ENCODE results near the gene SLC26A4. TPM values are rescaled to one million over a fixed set of nuclear protein-coding genes. Genes with fewer than 3 reads are reported as not detected.
"Not testable (repeated sequence)": the region's sequence is repeated elsewhere in the genome, so short reads cannot be mapped to it uniquely, and the experiment has no call there.

The SLC26A4 gene
- polyA plus RNA-seq (ENCODE audit: insufficient read length in 4 of 4), result 1 to 10 TPM; 2.6 to 7.9 (median 3.4) TPM

DNA sequence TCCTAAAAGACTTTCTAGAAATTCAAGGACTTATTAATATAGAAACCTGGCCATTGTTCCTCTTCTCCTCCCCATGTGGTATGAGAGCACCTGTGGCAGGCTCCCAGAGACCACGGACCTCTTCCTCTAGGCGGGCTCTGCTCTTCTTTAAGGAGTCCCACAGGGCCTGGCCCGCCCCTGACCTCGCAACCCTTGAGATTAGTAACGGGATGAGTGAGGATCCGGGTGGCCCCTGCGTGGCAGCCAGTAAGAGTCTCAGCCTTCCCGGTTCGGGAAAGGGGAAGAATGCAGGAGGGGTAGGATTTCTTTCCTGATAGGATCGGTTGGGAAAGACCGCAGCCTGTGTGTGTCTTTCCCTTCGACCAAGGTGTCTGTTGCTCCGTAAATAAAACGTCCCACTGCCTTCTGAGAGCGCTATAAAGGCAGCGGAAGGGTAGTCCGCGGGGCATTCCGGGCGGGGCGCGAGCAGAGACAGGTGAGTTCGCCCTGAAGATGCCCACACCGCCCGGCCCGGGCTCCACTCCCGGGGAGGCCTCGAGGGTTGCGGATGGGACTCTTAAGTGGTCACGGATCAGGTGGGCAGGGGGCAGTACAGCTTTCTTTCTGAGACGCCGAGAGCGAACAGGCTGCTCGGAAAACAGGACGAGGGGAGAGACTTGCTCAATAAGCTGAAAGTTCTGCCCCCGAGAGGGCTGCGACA, at the start of gene SLC26A4:
Gene SLC26A4 (plus strand): TSS at position 448 of the 700 bp plus-strand sequence. CDS start 814 bp downstream, outside the sequence.
- no peak for DNase-seq (ENCODE audit: low read depth in 4 of 4, low spot score in 3 of 4)

- no peak for DNase-seq (ENCODE audit: low read depth in 4 of 4, low spot score in 3 of 4)
These were observed 47.2 kb upstream of the SLC26A4 start for GRCh38 chr7:107613439-107613838.

GRCh38 chr7:107613948-107614347, 46.7 kb upstream of the SLC26A4 start:
- DNase-seq (ENCODE audit: low read depth in 4 of 4, low spot score in 3 of 4), result no peak

DNA sequence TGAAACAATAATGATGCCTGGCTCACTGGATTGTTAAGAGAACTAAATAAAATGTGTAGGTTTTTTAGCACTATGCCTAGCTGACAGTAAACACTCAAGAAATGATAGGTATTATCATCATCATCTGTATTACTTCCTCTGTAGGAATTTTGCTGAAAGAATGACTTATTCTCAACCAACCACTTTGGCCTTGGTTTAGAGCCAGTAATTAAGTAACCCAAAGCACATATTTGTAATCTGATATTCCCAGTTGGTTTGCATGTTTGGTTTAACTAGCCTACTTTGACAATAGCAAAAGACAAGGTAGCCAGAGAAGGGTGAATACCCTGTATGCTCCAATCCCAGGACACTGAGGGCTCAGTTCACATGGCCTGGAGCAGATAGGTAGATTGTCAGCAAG, 46.2 kb upstream of the SLC26A4 start:
- DNase-seq (ENCODE audit: low read depth in 4 of 4, low spot score in 3 of 4), result no peak

DNA sequence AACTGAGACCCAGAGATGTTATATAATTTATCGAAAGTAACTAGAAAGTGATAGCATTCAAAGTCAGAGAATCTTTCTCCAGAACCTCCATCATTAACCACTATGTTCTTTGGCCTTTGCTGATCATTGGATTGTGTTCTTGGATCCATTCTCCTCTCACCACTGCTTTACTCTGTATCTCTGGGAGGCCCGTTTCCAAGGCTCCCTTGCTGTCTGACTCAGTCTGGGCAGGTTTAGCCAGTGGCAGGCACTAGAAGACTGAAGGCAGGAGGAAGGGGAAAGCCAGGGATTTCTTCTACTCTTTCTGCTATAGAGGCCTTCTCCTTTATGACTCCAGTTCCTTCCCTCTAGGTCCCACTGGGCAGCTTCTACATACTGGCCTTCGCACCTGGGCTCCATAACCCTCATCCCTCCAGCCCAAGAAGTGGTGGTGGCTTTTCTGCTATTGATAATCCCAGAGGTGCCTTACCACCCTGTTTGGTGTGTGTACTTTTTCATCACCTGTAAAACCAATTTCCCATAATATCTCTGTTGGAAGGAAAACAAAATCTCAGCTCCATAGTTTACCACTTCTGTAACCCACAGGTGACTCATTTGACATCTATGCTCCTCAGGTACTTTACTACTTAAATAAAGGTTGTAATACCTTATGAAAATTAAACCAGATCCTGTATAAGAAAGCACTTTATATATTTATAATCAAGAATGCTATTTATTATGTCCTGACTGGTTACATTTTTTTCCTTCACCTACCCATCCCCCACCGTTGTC, 44.5 kb upstream of the SLC26A4 start:
- DNase-seq (ENCODE audit: low read depth in 4 of 4, low spot score in 3 of 4), result no peak

DNA sequence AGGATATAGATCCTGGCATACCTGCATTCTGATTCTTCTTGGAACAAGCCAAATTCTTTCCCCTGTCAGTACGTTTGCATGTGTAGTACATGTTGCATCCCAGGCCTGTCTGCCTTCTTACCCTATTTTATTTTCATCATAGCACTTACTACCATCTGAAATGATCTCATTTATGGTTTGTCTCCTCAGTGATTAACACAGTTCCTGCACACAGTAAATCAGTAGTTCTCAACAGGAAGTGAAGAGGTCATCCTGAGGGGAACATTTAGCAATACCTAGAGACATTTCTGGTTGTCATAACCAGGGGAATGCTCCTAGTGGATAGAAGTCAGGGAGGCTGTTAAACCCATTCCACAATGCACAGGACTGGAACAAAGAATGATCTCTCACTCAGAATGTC, 38.2 kb upstream of the SLC26A4 start:
- no peak for DNase-seq (ENCODE audit: low read depth in 4 of 4, low spot score in 3 of 4)

- no peak for DNase-seq (ENCODE audit: low read depth in 4 of 4, low spot score in 3 of 4)
These were observed 37.7 kb upstream of the SLC26A4 start for GRCh38 chr7:107622894-107623293.

- no peak for DNase-seq (ENCODE audit: low read depth in 4 of 4, low spot score in 3 of 4)
These were observed 33.6 kb upstream of the SLC26A4 start for GRCh38 chr7:107627002-107627401.

DNA sequence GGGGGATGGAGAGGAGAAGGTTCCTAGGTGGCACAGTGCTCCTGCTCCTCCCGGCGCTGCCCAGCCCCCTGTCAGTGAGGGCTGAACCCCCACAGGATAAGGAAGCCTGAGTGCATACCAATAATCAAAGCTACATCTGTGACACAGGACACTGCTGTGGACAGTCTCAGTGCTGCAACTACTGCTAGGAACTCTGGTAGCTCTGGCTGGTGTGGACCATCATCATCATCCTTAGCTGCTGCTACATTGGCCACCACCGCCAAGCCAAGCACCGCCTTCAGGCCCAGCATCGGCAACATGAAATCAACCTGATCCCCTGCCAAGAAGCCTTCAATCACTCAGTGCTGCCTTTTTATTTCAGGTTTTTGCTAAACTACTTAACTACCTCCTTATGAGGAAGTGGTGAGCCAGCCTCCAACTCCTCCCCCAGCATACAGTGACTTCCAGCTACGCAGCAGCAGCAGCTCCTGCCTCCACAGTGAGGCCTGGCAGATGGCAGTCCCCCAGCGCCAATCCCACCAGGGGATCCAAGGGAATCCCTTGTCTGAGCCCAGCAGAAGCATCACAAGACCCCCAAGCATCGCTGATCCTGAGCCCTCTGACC, 32.1 kb upstream of the SLC26A4 start:
- no peak for DNase-seq (ENCODE audit: low read depth in 4 of 4, low spot score in 3 of 4)

DNA sequence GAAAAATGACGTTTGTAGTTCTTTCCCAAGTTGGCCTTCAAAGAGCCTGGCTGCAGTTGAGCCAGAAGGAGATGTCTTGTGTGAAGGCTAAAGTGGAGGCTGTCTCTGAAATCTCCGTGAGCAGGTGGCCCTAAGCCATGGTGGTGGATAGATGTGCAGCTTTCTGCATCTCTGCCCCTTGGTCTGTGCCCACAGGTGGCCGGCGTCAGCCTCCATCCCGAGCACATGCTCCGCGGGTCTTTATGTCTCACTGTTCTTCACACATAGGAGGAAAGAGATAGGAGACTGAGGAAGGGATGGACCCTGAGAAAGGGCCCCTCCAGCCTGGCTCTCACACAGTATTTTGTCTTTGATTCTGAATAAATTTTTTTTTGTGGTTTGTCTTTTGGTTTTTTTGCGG, 30.3 kb upstream of the SLC26A4 start:
- no peak for DNase-seq (ENCODE audit: low read depth in 4 of 4, low spot score in 3 of 4)

DNA sequence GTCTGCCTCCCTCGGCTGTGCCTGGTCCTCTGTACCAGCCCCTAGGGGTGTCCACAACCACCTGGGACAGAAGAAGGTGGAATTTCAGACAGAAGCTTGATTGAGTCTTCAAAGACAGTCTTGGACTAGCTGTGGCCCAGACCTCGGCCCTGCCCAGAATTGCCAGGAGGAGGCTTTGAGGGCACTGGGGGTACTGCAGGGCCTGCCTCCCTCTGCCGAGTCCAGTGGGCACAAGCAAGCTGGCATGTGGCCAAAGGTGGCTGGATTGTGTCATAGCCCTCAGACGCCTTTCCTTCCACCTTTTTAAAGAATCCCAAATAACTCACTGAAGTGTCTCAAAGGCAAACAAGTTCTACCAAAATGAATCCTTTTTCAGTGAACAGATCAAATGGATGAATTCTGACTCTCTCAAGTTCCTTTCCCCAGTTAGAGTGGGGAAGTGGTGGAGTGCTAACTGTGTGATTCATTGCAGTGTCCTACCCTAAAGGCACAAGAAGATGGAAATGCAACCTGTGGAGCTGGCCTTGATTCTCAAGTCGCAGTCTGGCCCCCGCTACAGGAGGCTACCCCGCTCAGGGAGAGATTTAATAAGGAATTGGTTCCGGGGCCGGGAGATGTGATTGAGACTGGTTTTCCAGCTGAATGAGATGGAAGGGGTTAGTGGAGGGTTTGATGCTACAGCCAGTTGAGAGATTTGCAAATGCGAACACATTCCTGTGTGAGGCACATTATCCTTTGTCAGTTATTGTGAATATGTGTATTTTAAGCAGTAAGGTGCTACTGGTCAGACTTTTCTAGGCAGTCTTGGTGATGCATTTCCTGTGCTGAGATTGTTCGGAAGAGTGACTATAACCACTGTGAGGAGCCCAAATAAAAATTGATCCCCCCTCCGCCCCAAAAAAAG, 28.8 kb upstream of the SLC26A4 start:
- DNase-seq (ENCODE audit: low read depth in 4 of 4, low spot score in 3 of 4), result no peak

- no peak for DNase-seq (ENCODE audit: low read depth in 4 of 4, low spot score in 3 of 4)
These were observed 28.1 kb upstream of the SLC26A4 start for GRCh38 chr7:107632492-107632865.

DNA sequence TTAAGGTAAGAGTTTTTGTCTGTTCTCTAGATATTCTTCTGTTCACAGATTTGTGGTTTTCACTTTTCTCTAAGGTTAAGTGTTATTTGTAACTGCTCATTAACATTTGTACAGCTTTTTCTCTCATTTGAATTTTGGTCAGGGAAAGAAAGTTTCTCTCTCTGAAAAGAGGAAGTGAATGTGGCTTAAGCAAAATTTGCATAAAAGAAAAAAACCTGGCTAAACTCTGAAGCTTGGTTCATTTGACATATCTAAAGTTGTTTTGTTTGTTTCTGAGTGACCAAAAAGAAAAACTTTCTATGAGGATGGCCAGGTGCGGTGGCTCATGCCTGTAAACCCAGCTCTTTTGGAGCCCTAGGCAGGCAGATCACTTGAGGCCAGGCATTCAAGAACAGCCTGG, 22.0 kb upstream of the SLC26A4 start:
- no peak for DNase-seq (ENCODE audit: low read depth in 4 of 4, low spot score in 3 of 4)

GRCh38 chr7:107639070-107639469, 21.6 kb upstream of the SLC26A4 start:
- not testable (repeated sequence) for DNase-seq (ENCODE audit: low read depth in 4 of 4, low spot score in 3 of 4)

- DNase-seq (ENCODE audit: low read depth in 4 of 4, low spot score in 3 of 4), result no peak
These were observed 19.0 kb upstream of the SLC26A4 start for GRCh38 chr7:107641676-107642075.

GRCh38 chr7:107642501-107642900, 18.1 kb upstream of the SLC26A4 start:
- no peak for DNase-seq (ENCODE audit: low read depth in 4 of 4, low spot score in 3 of 4)

GRCh38 chr7:107643407-107643806, 17.2 kb upstream of the SLC26A4 start:
- no peak for DNase-seq (ENCODE audit: low read depth in 4 of 4, low spot score in 3 of 4)

DNA sequence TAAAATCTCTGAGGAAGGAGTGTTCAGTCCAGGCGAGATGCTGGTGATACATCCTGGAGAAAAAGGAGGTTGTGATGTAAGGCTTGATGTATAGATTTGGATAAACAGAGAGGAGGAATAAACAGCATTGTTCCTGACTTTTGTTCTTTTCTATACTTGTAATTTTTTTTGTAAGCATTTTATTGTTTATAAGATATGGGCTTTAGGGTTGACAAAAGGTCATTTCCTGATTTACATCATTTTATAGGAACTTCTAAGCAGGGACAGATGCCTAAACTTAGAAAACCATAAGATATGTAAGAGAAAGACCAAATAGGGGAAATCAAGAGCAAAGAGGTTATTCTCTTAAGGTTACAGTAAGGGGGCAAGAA, 16.7 kb upstream of the SLC26A4 start:
- DNase-seq (ENCODE audit: low read depth in 4 of 4, low spot score in 3 of 4), result no peak

- DNase-seq (ENCODE audit: low read depth in 4 of 4, low spot score in 3 of 4), result no peak
These were observed 16.2 kb upstream of the SLC26A4 start for GRCh38 chr7:107644309-107644974.

- DNase-seq (ENCODE audit: low read depth in 4 of 4, low spot score in 3 of 4), result no peak
These were observed 8.0 kb upstream of the SLC26A4 start for GRCh38 chr7:107652642-107653041.
